HG03066 (cell line): ENCODE data around the gene SPP1.
"Not testable (repeated sequence)": the region's sequence is repeated elsewhere in the genome, so short reads cannot be mapped to it uniquely, and the experiment has no call there.

Experiments used
- ATAC-seq: cut with Tn5 transposase; IDR thresholded peaks from one replicate; pipeline ENCODE4 v1.9.1; 2021; ENCODE audit warnings: low read depth; ENCODE audit not compliant: unreplicated experiment

Gene SPP1

GRCh38 chr4:87975466-87975865, at the start of gene SPP1:
Gene SPP1, plus strand, starts transcription at chr4:87975714. Its CDS starts 1,182 bp downstream, at chr4:87976896.
- no peak for ATAC-seq

GRCh38 chr4:87926554-87927098, 48.9 kb upstream of the SPP1 start:
- ATAC-seq = no peak

GRCh38 chr4:87930629-87931028, 44.9 kb upstream of the SPP1 start:
- no peak for ATAC-seq

- no peak for ATAC-seq
Observed at GRCh38 chr4:87931932-87932331, 43.6 kb upstream of the SPP1 start.

- ATAC-seq = no peak
Observed at GRCh38 chr4:87932718-87933141, 42.8 kb upstream of the SPP1 start.

- no peak for ATAC-seq
Observed at GRCh38 chr4:87933337-87933736, 42.2 kb upstream of the SPP1 start.

GRCh38 chr4:87934157-87934704, 41.3 kb upstream of the SPP1 start:
- no peak for ATAC-seq

GRCh38 chr4:87934973-87935372, 40.5 kb upstream of the SPP1 start:
- no peak for ATAC-seq

GRCh38 chr4:87935954-87936353, 39.6 kb upstream of the SPP1 start:
- ATAC-seq = not testable (repeated sequence)

GRCh38 chr4:87937523-87937922, 38.0 kb upstream of the SPP1 start:
- ATAC-seq = no peak

GRCh38 chr4:87938746-87939145, 36.8 kb upstream of the SPP1 start:
- no peak for ATAC-seq

- no peak for ATAC-seq
Observed at GRCh38 chr4:87939978-87940690, 35.4 kb upstream of the SPP1 start.

GRCh38 chr4:87940809-87941208, 34.7 kb upstream of the SPP1 start:
- ATAC-seq = not testable (repeated sequence)

- ATAC-seq = no peak
Observed at GRCh38 chr4:87941537-87942392, 33.7 kb upstream of the SPP1 start.

- no peak for ATAC-seq
Observed at GRCh38 chr4:87943660-87944149, 31.8 kb upstream of the SPP1 start.

GRCh38 chr4:87944967-87945366, 30.5 kb upstream of the SPP1 start:
- no peak for ATAC-seq

- no peak for ATAC-seq
Observed at GRCh38 chr4:87946766-87947165, 28.7 kb upstream of the SPP1 start.

GRCh38 chr4:87947381-87948160, 27.9 kb upstream of the SPP1 start:
- ATAC-seq = no peak

- ATAC-seq = no peak
Observed at GRCh38 chr4:87949961-87950360, 25.6 kb upstream of the SPP1 start.

- no peak for ATAC-seq
Observed at GRCh38 chr4:87950493-87950892, 25.0 kb upstream of the SPP1 start.
